PFSK-1 (cell line): ENCODE measurements around the gene LDB2.

Source experiments
- FOXP2 ChIP-seq: optimal IDR thresholded peaks from 2 replicates; pipeline ENCODE3; 2011; ENCODE audit warnings: borderline replicate concordance, control low read depth, inconsistent platforms; ENCODE audit not compliant: insufficient read depth; ENCODE audit errors: extremely low read length, extremely low read depth
- POLR2AphosphoS5 ChIP-seq: IDR thresholded peaks from 2 replicates; pipeline ENCODE4 v1.6.1; 2012; ENCODE audit warnings: low read depth, mild to moderate bottlenecking, control low read depth, low read length, moderate library complexity
- REST ChIP-seq, 2 experiments: IDR thresholded peaks; 2 replicates each; pipeline versions ENCODE4 v1.6.1 to v1.8.0; 2011 to 2012; ENCODE audit warnings: low read depth in 2 of 2, low read length in 2 of 2, control low read depth in 1 of 2, inconsistent platforms in 1 of 2, mild to moderate bottlenecking in 1 of 2, moderate library complexity in 1 of 2; ENCODE audit not compliant: insufficient read depth in 1 of 2
- SIN3A ChIP-seq: IDR thresholded peaks from 2 replicates; pipeline ENCODE4 v1.6.1; 2012; ENCODE audit warnings: mild to moderate bottlenecking, low read length, moderate library complexity, borderline replicate concordance; ENCODE audit not compliant: insufficient read depth
- TAF1 ChIP-seq: IDR thresholded peaks from 2 replicates; pipeline ENCODE4 v1.6.1; 2012; ENCODE audit warnings: low read length, control low read depth, borderline replicate concordance; ENCODE audit not compliant: insufficient read depth

LDB2 gene

GRCh38 chr4:16617435-16617834 is 281.0 kb downstream of the LDB2 start:
- TF ChIP-seq FOXP2 (no peak), TAF1 (no peak), REST (IDR thresholded peaks at IDR 0.05; ENCODE audit: insufficient read depth in 1 of 2, low read depth in 2 of 2, low read length in 2 of 2) (no peak), SIN3A (no peak), POLR2AphosphoS5 (no peak)

- TF ChIP-seq REST (IDR thresholded peaks at IDR 0.05; ENCODE audit: insufficient read depth in 1 of 2, low read depth in 2 of 2, low read length in 2 of 2) (no peak), SIN3A (no peak), POLR2AphosphoS5 (no peak), TAF1 (no peak), FOXP2 (no peak)
Observed at GRCh38 chr4:16617011-16617410, 281.4 kb downstream of the LDB2 start.

- TF ChIP-seq SIN3A (no peak), FOXP2 (no peak), REST (IDR thresholded peaks at IDR 0.05; ENCODE audit: insufficient read depth in 1 of 2, low read depth in 2 of 2, low read length in 2 of 2) (no peak), TAF1 (no peak), POLR2AphosphoS5 (no peak)
Observed at GRCh38 chr4:16609170-16609758, 289.2 kb downstream of the LDB2 start.

- no peak for TF ChIP-seq TAF1
- TF ChIP-seq FOXP2, result no peak
- TF ChIP-seq POLR2AphosphoS5, result no peak
- no peak for TF ChIP-seq REST (IDR thresholded peaks at IDR 0.05; ENCODE audit: insufficient read depth in 1 of 2, low read depth in 2 of 2, low read length in 2 of 2)
- TF ChIP-seq SIN3A, result no peak
Observed at GRCh38 chr4:16608611-16609125, 289.8 kb downstream of the LDB2 start.

DNA sequence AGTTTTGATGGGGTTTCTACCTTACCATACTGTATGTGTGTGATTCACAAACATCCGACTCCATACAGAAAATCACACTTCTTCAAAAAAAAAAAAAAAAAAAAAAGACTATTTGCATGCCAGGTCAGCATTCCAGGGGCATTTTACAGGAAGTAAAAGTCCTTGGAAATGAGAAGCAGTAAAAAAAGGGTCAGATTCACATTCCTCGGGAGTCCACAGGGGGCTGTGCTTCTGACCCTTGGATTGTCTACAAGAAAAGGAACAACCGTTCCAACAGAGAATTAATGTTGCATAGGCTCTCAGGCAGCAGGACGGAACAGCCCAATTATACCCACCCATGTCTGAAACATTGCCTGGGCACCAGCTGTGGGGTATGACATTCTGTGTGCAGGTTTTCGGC is 290.3 kb downstream of the LDB2 start:
- TF ChIP-seq SIN3A (no peak), TAF1 (no peak), POLR2AphosphoS5 (no peak), FOXP2 (no peak), REST (IDR thresholded peaks at IDR 0.05; ENCODE audit: insufficient read depth in 1 of 2, low read depth in 2 of 2, low read length in 2 of 2) (no peak)
